ENCODE measurements around the gene C1QTNF9.

DNA sequence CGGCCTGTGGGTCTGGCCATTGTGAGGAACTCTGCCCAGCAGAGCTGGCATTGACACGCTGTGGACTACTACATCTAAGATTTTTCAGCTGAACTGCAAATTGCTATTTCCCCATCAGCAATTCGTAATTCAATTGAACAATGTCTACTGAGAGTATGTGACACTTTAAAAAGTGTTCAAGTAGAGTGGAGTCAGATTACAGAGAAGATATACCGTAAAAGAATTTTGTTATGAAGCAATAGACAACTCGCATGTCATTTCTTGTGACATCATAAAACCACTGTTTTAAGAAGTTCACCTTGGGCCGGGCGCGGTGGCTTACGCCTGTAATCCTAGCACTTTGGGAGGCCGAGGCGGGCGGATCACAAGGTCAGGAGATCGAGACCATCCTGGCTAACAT, 32.5 kb upstream of the C1QTNF9 start:
- TF ChIP-seq, protein P1, sequence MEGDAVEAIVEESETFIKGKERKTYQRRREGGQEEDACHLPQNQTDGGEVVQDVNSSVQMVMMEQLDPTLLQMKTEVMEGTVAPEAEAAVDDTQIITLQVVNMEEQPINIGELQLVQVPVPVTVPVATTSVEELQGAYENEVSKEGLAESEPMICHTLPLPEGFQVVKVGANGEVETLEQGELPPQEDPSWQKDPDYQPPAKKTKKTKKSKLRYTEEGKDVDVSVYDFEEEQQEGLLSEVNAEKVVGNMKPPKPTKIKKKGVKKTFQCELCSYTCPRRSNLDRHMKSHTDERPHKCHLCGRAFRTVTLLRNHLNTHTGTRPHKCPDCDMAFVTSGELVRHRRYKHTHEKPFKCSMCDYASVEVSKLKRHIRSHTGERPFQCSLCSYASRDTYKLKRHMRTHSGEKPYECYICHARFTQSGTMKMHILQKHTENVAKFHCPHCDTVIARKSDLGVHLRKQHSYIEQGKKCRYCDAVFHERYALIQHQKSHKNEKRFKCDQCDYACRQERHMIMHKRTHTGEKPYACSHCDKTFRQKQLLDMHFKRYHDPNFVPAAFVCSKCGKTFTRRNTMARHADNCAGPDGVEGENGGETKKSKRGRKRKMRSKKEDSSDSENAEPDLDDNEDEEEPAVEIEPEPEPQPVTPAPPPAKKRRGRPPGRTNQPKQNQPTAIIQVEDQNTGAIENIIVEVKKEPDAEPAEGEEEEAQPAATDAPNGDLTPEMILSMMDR (IDR thresholded peaks at IDR 0.05): no peak
- TF ChIP-seq NFATC4 (CRISPR knock-in tag; IDR thresholded peaks at IDR 0.05): no peak
- TF ChIP-seq FOXJ3 (CRISPR knock-in tag; IDR thresholded peaks at IDR 0.05; ENCODE audit: borderline replicate concordance): no peak
- TF ChIP-seq, protein P2, sequence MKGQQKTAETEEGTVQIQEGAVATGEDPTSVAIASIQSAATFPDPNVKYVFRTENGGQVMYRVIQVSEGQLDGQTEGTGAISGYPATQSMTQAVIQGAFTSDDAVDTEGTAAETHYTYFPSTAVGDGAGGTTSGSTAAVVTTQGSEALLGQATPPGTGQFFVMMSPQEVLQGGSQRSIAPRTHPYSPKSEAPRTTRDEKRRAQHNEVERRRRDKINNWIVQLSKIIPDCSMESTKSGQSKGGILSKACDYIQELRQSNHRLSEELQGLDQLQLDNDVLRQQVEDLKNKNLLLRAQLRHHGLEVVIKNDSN (CRISPR knock-in tag; IDR thresholded peaks at IDR 0.05): no peak
- no peak for TF ChIP-seq ESRRA (CRISPR knock-in tag; IDR thresholded peaks at IDR 0.05; ENCODE audit: borderline replicate concordance)
- no peak for TF ChIP-seq CBFB (CRISPR knock-in tag; IDR thresholded peaks at IDR 0.05; ENCODE audit: low read depth)
- TF ChIP-seq CREM (CRISPR knock-in tag; IDR thresholded peaks at IDR 0.05): no peak
- no peak for TF ChIP-seq TP53 (CRISPR knock-in tag; IDR thresholded peaks at IDR 0.05)

All from WTC11 (cell line).